ENCODE data around the gene CAND2.
A peak's percentile ranks its signal among the peaks of the same experiment; 100 is the strongest.
"Not testable (repeated sequence)": the region's sequence is repeated elsewhere in the genome, so short reads cannot be mapped to it uniquely, and the experiment has no call there.

The CAND2 gene

DNA sequence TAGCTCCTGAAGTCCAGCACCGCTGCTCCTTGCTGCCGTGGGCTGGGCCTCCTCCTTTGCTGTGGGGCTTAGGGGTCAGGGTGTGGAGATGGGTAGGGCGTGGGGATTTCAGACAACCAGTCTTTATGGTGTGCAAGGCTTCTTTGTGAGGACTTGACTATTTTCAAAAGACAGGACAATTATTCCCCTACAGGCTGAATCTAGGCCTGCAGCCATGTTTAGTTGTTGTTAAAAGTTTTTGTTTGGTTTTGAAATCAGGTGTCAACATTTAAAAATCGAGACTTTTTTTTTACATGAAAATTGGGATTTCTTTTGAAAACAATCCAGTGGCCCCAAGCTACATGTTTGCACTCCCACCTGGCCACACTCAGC is 34.3 kb downstream of the CAND2 start:
- DNase-seq (ENCODE audit: low spot score) = no peak

DNA sequence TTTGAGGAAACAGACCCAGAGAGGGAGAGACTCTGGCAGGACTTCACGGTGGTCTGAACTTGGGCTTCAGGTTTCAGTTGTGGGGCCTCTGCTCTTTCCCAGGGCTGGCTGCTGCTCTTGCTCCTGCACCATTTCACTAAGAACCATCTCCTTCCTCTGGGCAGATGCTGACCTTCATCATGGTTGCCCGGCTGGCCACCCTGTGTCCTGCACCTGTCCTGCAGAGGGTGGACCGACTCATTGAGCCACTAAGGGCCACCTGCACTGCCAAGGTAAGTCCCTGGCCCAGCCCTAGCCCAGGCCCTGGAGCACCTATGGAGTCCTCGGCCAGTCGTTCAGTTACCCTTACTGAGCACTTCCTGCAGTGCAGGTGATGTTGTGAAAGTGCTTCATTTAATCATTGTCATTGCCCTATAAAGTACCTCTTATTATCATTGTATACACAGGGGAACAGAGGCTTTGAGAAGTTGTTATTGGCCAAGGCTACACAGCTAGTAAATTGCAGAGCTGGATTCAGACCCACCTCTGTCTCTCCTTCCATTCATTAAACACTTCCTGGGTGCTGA is 34.9 kb downstream of the CAND2 start:
- DNase-seq (ENCODE audit: low spot score) = no peak

DNA sequence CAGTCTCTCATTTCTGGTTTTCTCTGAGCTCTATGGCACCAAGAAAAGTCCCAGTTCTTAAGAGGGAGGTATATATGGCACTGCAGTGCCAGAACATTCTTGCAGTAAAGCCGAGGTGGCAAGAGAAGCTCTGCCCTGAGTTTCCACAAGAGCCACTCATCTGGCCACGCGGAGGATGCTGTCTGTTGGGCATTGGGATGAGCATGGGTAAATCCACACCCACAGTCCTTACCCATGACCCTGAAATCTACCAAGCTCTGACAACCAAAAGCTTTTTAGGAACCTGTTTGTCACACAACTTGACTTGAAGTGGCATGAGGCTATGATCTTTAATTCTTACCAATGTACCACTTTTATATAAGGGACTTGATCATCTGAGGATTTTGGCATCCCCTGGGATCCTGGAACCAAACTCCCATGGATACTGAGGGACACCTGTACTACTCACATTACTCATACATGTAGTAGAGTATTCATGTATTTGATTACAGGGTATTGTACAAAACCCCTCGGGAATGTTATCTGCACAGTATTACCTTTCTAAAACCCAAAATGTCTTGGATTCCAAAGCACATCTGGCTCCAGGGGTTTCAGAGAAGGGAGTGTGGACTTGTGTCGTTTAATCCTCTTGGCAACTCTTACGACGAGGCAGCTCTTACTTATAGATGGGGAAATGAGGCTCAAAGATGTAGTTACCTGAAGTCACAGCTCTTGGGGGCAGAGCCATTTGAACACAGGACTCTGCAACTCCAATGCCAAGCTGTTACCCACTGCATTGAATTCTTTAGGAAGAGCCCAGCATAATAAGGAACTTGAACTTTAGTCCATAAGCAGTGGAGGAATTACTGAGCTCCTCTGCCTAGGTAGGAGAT is 36.1 kb downstream of the CAND2 start:
- no peak for DNase-seq (ENCODE audit: low spot score)

DNA sequence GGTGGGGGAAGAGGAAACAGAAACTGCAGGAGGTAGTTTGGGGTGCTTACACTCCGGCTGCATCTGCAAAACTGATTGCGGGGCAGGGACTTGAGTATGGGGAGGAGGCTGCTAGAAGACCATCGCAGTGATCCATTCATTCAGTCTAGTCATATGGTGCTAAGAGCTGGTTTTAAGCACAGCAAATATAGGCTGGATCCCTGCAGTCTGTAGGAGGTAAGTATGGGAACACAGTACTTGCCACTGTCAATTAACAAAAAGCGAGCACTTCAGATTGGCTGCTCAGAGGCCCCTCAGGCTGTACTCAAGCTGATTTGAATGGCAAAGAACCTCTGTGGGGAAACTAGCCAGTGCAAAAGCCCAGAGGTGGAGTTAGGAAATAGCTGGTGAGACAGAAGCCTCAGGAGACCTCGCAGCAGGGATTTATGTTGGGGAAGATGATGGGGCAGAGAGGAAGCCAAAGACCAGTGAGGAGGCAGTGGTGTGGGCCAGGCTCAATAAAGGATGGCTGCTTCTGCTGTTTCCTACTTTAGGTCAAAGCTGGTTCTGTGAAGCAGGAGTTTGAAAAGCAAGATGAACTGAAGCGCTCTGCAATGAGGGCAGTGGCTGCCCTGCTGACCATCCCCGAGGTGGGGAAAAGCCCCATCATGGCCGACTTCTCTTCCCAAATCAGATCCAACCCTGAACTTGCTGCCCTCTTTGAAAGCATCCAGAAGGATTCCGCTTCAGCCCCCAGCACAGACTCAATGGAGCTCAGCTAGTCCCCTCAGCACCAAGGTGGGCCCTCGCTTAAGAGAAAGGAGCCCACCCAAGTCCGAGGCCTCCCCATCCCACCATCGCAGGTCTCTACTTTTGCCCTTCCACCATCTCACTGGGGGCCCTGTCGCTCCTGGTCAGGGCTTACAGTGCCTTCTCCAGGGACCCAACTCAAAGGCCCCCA is 37.0 kb downstream of the CAND2 start:
- DNase-seq (ENCODE audit: low spot score) = no peak

DNA sequence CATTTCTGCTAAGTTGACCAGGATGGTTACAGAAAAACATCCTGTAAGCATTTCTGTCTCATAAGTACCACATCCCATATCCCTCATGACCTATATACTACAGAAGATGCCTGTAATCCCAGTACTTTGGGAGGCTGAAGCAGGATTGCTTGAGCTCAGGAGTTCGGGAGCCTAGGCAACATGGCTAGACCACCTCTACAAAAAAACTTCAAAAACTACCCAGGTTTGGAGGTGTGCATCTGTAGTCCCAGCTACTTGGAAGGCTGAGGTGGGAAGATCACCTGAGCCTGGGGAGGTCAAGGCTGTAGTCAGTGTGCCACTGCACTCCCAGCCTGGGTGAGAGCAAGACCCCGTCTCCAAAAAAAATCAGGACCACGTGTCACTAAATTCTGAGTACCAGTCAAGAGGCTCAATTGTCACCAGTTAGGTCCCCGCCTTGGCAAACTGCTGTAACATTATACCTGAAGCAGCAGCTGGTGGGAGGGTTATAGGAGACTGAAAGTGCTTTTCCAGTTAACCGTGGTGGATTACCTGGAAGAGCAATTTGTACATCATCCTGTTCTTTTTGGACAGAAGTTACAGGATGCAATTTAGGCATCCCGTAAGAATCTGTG is 38.7 kb downstream of the CAND2 start:
- no peak for DNase-seq (ENCODE audit: low spot score)

DNA sequence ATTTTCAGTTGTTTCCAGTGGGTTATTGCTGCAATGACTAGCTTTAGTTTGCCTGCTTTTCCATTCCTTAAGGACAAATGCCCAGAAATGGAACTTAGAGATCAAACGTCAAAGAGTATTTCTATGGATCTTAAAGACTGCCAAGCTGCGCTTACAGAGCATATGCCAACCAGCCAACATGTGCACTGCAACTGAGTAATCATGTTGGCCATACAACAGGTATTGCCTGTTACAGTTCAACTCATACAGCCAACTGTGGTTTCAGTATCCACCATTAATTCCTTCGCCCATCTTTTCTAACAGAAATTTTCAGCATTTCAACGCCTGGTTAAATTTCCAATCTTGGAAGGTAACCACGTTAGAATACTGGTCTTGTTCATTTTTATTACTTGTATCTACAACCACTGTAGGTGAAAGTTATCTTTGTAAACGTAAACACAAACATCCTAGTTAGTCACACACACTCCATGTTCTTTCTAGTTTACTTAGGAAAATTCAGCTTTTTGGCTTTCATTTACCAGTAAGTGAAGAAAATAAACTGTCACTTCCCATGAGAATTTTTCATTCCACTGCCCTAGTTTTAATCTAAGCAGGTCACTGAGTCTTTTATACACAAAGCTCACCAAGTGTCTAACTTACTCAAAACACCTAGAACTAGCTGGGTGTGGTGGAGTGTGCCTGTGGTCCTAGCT is 41.0 kb downstream of the CAND2 start:
- no peak for DNase-seq (ENCODE audit: low spot score)

DNA sequence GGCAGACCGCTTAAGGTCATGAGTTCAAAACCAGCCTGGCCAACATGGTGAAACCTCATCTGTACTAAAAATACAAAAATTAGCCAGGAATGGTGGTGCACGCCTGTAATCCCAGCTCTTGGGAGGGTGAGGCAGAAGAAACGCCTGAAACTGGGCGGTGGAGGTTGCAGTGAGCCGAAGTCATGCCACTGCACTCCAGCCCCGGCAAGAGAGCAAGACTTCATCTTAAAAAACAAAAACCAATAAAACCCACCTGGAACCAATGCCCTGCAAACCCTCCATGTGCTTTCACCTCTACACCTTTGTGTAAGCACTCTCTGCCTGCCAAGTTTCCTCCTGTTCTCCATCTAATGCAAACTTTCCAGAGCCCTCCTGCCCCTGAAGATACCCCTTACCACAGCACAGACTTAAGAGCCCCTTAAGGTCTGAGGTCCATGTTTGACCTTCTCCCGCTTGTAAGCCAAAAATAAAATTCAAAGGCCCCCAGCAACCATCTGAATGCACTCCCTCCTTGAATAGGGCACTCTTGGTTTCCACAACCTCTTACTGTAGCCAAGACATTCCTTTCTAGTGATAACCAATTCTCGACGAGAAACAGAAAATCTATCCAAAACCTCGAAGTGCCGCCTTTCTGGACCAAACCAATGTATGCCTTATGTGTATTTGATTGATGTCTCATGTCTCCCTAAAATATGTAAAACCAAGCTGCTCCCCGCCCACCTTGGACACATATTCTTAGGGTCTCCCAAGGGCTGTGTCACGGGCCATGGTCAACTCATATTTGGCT is 41.9 kb downstream of the CAND2 start:
- DNase-seq (ENCODE audit: low spot score) = no peak

DNA sequence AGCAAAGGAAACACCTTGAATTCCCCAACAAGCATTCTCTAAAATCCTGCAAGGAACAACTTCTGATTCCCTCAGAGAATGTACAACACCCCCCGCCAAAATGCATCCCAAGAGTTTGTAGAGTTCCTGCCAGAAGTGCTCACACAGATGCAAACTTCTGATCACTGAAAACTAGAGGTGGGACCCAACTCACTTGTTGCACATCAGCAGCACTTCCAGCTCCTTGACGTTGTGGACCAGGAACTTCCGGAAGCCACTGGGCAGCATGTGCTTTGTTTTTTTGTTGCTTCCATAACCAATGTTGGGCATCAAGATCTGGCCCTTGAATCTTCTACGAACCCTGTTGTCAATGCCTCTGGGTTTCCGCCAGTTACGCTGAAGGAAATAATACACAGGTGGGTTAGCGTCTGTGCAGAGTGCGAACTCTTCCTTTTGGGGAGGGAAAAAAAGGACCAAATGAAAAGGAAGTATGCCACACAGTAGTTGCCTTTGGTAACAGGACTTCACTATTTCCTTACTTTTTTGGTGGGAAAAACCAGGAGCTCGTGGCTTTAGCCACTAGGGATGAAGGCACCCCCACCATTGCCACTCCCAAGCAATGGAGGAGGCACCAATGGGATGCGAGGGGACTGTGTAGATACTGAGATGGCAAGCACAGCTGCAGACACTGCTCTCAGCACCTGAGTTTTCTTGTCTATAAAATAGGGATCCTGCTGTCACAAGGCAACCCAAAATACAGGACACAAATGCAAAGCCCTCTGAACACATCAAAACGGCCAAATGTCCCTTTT is 42.9 kb downstream of the CAND2 start:
- DNase-seq (ENCODE audit: low spot score) = no peak

DNA sequence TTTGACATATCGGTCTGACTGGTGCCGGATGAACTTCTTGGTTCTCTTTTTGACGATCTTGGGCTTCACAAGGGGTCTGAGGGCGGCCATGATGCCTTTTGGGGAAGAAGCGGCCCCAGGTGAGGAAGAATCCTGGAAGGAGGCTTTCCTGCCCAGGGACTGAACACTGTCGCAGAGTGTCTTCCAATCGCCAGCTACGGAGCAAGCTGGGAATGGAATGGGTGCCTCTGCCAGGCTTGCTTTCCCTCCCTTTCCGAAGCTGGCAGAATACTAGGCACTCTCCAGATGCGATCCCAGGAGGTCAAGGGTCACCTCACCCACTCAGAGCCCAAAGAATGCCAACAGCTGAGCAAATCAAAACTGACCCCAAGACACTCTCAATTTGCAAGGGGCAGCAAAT is 43.7 kb downstream of the CAND2 start:
- not testable (repeated sequence) for DNase-seq (ENCODE audit: low spot score)

DNA sequence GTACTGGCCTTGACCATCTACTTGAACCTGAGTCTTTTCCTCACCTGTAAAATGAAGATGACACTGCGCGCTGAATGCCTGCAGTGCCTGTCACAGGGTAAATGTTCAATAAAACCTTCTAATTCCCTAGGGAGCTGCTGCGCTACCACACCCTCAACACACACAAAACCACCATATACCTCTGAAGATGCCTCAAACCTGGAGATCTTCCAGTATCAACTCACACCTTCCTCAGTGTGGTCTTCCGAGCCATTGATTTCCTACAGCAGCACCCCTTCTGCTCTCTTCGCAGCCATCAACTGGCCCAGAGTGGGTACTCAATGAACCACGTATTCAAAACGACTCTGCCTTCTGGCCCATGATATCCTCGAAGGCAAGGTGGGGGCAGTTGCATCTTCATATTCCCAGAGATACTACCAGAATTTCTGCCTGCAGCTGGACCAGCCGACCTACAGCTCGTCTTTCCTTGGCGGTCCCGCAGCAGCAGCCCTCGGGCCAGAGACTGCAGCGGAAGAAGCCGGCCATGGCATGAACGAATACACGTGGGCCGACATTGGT is 44.2 kb downstream of the CAND2 start:
- no peak for DNase-seq (ENCODE audit: low spot score)

DNA sequence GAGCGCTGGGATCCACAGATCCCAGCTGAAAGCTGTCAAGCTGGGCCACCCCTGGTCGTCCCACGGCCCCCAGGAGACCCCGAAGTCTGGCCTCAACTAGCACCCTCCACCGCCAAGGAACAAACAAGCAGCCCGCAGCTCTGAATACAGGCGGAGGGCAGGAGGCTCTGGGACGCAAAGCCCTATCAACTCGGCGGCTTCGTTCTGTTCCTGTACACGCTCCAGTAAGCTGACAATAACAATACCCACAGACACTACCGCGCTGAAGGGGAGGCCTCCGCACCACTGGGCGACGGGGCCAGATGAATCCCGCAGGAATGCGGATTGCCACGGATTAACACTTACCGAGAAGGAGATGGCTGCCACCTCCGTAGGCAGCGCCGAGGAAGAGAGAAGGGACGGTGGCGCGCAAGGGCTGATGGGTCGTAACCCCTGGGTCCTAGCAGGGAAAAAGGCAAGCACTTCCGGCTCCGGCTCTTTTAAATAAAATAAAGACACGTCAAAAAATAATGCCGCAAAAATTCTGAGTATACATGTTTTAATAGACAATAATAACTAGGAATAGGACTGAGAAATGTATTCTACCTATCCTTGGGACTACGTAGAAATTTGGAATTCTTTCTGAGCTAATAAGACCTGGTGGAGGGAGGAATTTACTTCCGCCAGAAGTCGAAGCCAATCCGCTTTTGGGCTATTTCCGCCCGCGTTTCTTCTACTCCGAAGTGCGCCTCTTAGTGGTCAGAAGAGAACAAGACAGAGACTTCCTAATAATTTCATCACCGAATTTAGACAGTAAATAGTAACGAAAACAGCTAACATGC is 44.9 kb downstream of the CAND2 start, which contains the start of gene RPL32:
RPL32 (minus strand) TSS at position 417 of the 821 bp plus-strand sequence. CDS start 1,328 bp downstream, outside the sequence.
- peak; percentile 97 for DNase-seq (ENCODE audit: low spot score)

DNA sequence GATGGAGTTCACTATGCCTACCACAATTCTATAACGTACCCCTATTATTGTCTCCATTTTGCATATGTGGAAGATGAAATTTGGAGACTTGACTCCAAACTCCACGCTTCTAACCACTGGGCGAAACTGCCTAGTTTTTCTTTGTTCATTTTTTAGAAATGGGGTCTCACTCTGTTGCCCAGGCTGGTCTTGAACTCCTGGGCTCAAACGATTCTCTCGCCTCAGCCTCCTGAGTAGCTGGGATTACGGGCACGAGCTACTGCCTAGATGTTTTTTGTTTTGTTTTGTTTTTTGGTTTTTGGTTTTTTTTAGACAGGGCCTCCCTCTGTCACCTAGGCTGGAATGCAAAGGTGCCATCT is 45.5 kb downstream of the CAND2 start:
- DNase-seq (ENCODE audit: low spot score) = no peak

DNA sequence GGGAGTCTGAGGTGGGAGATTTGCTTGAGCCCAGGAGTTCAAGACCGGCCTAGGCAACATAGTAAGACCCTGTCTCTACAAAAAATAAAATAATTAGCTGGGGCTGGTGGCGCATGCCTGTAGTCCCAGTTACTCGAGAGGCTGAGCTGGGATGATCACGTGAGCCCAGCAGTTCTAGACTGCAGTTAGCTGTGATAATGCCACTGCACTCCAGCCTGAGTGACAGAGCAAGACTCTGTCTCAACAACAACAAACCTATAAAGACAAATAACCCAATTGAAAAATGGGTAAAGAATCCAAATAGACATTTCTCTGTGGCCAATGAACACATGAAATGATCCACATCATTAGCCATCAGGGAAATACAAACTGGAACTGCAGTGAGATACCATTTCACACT is 46.0 kb downstream of the CAND2 start:
- DNase-seq (ENCODE audit: low spot score) = no peak

DNA sequence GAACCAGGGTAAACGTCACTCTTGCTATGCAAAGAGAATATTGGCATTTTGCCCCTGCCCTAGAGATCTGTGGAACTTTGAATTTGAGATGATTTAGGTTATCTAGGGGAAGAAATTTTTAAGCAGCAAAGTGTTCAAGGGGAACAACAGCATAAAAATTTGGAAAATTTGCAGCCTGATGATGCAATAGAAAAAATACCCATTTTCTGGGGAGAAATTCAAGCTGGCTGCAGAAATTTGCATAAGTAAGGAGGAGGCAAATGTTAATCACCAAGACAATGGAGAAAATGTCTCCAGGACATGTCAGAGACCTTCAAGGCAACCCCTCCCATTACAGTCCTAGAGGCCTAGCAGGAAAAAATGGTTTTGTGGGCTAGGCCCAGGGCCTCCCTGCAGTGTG is 49.3 kb downstream of the CAND2 start:
- DNase-seq (ENCODE audit: low spot score) = no peak

DNA sequence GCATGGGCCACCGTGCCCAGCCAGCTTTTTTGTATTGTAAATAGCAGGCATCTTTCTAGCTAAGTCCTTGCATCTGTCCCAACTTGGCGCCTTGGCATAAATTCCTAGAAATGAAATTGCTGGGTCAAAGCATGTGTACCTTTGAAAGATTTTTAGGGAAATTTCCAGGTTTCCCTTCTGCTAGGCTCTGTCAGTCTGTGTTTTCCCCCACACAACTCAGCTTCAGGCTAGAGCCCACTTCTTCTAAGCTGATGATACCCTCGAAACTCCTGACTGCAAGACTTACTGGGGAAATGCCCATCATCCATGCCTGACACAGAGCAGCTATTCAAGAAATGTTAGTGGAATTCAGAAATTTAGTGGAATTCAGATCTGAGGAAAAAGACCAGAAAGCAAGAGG is 55.7 kb downstream of the CAND2 start:
- DNase-seq (ENCODE audit: low spot score) = no peak

DNA sequence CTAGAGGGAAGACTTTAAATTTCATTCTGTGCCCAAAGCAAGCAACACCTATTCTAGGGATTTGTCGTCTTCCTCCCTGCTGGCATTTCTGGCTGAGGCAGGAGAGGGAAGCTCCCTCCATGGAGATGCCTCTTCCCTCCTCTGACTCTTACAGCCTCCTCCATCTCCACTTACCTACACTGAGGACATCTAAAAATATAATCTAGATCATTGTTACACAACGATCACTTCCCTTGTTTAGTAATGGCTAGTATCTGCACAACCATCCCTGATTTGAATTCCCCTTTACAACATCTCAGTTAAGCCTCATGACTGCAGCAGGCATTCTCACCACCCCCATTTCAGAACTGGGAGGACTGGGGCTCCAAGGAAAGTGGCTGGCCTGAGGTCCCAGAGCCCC is 57.4 kb downstream of the CAND2 start:
- not testable (repeated sequence) for DNase-seq (ENCODE audit: low spot score)

DNA sequence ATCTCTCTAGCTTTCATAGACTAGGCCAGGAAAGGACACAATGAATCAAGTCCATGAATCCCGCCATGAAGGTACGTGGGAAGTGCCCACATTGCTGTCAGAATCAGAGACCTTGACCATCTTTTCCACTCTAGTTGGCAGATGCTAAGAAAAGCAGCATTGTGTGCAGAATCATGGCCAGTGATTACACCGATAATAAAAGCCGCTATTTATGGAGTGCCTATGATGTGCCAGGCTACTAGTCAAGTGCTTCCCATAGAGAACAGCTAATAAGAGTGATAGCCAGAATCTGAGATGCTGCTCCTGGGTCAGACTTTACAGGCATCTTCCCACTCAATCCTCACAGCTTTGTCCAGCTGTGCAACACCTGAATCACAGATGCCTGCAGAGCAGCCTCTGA is 58.1 kb downstream of the CAND2 start:
- no peak for DNase-seq (ENCODE audit: low spot score)

DNA sequence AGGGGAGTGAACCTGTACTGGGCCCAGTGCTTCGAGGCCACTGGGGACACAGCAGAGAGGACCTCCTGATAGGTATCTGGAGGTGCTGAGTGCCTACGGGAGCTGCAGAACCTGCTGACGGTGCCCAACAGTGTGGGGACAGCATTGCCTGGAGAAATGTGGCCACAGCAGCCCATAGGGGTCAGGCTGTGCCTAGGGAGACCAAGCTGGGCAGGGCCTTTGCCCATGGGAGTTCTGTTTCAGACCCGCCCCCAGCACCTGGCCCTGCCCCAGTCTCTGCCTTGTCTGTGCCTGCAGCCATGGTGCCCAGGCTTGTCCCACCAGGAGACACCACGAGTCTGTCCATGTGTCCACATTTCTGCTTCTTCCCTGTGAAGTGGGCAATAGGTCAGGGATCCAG is 60.1 kb downstream of the CAND2 start:
- no peak for DNase-seq (ENCODE audit: low spot score)

DNA sequence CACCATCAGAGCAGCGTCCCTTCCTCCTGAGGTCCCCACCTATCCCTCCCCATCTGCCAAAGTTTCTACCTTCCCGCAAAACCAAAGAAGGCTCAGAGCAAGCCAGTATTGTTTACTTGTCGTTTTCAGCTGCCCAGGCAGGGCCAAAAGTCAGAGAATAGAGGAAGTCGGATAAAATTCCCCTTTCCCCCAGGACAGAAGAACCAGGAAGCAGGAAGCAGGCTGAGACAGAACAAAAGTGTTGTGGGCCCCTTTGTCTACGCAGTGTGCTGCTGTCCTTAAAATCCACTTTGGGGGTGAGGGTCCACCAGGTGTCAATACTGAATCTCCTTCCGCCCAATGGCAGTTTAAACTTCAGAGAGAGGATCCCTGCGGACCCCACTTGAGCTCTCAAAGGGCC is 63.4 kb downstream of the CAND2 start:
- DNase-seq (ENCODE audit: low spot score) = no peak

Data from hematopoietic multipotent progenitor cell treated with erythropoietin and hydrocortisone succinate and interleukin-3 and kit ligand, for 17 days (in vitro differentiated cells).